Measurements from ENCODE around the gene FBXO27.
"Not testable (repeated sequence)": the region's sequence is repeated elsewhere in the genome, so short reads cannot be mapped to it uniquely, and the experiment has no call there.

FBXO27 gene

DNA sequence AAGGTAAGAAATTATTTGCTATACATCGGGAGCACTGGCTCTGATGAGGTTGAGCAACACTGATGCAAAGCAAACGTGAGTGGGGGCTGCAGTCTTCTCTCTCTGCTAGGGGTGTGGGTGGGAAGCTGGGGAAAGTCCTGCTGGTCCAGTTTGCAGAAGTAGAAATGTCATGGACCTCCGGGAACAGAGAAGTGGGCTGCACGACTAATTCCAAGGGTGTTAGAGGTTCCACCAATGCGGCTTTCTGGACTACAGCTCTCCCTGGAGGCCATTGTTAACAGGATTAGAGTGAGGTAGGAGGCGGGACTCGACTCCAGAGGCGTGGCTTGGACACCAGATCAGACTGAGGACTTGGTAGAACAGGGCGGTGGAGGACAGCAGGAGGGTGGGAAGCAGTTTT is 5.7 kb upstream of the FBXO27 start:
- peak; percentile 40 to 78 for DNase-seq

GRCh38 chr19:39037194-39037593 is 4.8 kb upstream of the FBXO27 start:
- DNase-seq, result no peak

GRCh38 chr19:39036581-39036980 is 4.2 kb upstream of the FBXO27 start:
- DNase-seq, result no peak

DNA sequence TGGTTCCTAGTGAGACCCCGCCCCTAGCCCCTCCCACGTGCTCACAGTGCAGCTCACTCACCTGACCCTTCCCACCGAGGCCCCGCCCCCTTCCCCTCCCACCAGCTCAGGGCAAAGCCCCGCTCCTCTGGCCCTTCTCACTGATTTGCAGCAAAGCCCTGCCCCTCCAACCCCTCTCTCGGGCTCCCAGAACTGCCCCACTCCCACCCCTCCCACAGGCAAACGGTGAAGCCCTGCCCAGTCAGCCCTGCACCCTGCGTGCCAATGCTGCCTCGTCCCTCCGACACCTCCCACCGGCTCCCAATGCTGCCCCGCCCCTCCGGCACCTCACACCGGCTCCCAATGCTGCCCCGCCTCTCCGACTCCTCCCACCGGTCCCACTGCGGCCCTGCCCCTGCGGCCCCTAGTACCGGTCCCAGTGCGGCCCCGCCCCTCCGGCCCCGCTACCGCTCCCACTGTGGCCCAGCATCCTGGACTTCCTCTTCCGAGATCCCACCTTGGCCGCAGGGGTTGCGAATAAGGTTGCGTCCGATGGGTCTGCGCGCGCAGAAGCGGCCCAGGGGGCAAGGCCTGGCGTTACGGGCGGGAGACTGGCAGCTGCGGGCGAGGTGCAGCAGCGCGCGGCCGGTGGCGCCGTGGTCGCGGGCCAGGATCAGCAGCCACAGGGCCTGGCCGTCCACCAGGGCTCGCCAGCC is 834 bp downstream of the FBXO27 start:
- DNase-seq, result peak; percentile 2 to 3

GRCh38 chr19:39030854-39031367 is 1.4 kb downstream of the FBXO27 start:
- DNase-seq, result no peak

DNA sequence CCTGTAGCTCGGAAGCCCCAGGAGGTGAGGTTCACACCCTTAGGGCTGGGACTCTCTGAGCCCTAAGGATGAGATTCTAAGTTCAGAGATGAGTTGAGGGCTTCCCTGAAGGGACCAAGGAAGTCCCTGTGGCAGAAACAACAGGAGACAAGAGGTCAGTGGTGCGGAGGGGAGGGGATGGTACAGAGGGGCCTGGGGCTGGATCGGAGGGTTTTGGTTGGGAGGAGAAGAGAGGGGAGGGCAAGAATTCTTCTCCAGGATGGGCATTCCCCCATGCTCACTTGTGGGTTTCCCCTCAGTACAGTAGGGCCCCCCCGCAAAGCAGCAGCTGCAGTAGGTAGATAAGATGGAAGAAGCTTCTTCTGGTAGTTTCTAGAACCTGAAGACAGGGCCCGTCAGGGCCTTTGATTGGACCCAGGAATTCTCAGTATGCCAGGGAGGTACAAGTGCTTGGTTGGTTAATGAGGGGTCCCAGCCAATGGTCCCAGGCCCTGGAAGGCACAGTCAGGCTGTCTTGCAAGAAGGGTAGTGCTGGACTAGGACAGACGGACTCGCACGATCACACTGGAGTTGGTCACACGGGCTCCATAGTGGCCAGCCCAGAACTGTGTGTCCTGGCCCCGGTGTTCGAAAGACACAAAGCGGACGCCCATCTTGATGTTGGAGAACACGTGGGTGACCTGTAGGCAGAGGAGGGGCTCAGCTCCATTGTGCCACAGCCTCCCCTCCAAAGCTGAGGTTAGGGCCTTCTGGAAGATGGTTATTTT is 7.3 kb downstream of the FBXO27 start:
- DNase-seq, result no peak

GRCh38 chr19:39021063-39021462 is 11.3 kb downstream of the FBXO27 start:
- no peak for DNase-seq

- no peak for DNase-seq
Observed at GRCh38 chr19:39017646-39018045, 14.7 kb downstream of the FBXO27 start.

- DNase-seq, result no peak
Observed at GRCh38 chr19:39017026-39017425, 15.3 kb downstream of the FBXO27 start.

DNA sequence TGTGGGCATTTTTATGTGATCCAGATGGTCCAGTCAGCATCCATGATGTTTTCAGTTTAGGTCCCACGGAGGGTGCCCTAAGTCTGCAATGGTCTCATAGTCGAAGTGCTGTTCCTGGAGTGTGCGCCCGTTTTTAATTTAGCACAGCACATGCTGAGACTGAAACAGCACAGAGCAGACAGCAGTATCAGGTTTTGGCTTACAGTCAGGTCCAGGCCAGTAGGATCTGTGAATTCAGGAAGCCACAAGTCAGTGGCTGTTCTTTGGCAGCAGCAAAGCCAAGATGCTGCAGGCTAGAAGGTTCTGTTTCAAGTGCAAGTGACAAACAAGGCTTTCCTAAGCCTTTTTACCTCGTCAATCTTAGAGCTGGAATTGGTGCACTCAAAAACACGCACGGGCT is 18.3 kb downstream of the FBXO27 start:
- DNase-seq, result no peak

DNA sequence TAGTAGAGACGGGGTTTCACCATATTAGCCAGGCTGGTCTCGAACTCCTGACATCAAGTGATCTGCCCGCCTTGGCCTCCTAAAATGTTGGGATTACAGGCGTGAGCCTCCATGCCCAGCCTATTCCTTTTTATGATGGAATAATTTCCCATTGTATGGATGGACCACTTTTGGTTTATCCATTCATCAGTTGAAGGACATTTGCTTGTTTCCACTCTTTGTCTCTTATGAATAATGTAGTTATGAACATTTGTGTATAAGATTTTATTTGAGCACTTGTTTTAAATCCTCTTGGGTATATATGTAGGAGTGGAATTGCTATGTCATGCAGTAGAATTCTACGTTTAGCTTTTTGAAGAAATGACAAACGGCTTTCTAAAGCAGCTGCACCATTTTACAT is 23.3 kb downstream of the FBXO27 start:
- DNase-seq, result no peak

DNA sequence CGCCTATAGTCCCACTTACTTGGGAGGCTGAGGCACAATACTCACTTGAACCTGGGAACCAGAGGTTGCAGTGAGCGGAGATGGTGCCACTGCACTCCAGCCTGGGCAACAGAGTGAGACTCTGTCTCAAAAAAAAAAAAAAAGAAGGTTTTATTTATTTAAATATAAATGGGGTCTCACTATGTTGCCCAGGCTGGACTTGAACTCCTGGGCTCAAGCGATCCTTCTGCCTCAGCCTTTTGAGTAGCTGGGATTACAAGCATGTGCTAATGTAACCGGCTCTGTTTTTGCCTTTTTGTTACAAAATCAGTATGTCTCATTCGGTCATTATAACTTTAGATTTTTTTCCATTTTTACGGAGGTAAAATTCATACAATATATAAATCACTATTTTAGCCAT is 24.2 kb downstream of the FBXO27 start:
- no peak for DNase-seq

DNA sequence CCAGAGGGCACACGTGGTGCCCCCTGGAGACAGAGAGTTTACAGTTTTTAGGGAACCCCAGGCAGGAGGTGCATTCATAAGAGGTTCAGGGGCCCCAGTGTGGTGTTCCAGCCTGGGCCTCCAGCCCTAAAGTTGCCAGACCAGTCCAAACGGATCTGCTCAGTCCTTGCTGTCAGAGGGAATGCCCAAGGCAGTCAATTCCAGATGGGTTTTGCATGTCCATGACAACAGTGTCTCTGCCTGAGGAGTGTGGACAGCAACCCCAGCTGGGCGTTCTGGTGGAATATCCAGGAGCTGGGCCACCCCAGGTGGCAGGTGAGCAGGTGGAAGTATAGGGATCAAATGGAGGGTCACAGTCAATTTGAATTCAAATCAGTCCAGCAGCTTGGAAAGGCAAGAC is 25.3 kb downstream of the FBXO27 start:
- no peak for DNase-seq

GRCh38 chr19:39004403-39004802 is 27.9 kb downstream of the FBXO27 start:
- no peak for DNase-seq

GRCh38 chr19:39003796-39004195 is 28.6 kb downstream of the FBXO27 start:
- DNase-seq, result no peak

GRCh38 chr19:39003188-39003587 is 29.2 kb downstream of the FBXO27 start:
- no peak for DNase-seq

DNA sequence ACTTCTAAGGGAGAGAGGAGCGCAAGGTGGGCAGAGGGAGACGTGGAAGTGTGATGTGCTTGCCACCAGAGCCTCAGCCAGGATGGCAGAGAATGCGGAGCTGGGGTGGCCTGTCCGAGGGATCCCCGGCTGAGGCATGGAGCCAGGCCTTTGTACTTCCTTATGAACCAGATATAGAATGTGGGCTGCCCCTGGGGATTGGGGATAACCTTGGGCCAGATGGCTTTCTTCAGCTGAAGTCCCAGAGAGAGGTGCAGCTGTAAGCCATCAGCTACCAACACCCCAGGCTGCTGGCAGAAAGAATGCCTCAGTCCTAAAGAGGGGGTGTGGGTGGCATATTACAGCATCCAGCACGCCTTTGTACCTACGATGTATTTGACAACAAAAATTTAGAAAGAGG is 31.3 kb downstream of the FBXO27 start:
- DNase-seq, result no peak

DNA sequence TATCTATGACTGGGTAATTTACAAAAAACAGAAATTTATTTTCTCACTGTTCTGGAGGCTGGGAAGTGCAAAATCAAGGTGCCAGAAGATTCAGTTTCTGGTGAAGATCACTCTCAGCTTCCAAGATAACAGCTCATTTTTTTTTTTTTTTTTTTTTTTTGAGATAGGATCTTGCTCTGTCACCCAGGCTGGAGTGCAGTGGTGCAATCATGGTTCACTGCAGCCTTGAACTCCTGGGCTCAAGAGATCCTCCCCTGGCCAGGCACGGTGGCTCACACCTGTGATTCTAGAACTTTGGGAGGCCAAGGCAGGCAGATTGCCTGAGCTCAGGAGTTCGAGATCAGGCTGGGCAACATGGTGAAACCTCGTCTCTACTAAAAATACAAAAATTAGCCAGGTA is 34.8 kb downstream of the FBXO27 start:
- not testable (repeated sequence) for DNase-seq

DNA sequence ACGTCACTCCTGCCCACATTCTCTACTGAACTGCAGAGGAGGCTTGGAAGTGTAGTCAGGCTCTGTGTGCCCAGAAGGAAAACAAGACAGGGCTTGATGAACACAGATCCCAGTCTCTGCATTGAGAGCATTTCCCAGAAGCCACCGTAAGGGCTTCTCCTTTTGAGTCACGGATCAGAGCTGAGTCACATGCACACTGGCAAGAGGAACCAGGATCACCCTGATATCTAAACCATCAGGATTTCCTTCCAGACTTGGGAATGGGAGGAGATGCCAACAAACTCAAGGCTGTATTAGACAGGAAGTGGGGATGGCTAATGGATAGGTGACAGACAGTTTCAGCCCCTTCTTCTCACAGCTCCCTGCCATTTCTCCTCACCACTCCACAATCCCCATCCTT is 39.1 kb downstream of the FBXO27 start:
- peak; percentile 5 to 38 for DNase-seq

DNA sequence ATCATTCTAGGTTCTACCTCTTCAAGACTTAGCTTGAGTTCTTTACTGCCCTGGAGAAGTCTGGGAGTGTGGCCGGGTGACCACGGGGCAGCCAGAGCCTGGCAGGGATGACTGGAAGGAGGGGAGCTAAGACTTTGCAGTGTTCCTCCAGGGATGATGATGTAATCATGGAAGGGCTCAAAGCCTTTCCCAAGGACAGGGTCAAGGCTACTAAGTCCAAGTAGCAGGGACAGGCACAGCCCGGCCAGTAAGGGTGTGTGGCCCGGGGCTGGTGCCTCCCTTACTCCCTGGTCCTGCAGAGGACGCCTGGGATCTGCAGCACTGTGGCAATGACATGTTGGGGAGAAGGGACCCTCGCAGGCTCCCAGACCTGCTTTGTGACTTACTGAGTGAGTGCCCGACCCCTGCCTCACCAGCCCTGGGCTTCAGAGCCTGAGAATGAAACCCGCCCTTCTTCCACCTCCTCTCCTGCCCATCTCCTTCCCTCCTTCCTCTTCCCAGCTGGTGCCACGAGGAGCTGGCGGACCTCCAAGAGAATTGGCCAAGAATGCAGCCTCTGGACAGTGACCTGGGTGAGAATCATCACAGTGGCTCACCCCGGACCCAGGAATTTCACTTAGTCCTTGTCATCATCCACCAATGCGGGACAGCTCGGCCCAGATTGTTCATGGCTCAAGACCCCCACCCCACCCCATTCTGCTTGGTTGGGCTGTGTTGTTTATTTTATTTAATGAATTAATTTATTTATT is 41.2 kb downstream of the FBXO27 start:
- DNase-seq, result no peak

DNA sequence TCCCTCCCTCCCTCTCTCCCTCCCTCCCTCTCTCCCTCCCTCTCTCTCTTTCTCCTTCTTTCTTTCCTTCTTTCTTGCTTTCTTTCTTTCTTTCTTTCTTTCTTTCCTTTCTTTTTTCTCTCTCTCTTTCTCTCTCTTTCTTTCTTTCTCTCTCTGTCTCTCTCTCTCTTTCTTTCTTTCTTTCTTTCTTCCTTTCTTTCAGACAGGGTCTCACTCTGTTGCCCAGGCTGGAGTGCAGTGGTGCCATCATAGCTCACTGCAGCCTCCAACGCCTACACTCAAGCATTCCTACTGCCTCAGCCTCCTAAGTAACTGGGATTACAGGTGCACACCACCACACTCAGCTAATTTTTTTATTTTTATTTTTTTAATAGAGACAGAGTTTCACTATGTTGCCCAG is 42.7 kb downstream of the FBXO27 start:
- not testable (repeated sequence) for DNase-seq

DNA sequence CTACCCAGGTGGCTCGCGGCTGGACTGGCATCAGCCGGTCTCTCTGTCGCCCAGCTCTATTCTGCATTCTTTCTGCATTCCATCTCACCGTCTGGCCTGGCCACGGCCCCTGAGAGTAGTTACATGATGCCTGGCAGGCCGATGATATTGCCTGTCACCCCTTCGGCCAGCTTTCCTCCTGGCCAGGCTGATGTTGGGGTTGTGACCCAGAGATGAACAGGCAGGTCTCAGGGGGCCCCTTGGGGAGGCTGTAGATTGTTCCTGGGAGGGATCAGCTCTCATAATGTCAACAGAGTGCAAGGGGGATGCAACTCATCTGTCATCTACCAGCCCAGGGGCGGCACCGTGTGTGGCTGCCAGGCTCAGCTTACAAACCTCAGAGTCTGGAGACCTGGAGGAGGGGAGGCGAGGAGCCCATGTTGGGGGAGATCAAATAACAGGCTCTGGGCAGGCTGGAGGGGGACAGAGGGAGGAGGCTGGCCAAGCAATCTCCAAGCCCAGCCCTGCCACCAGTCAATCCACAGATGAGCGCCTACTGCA is 43.2 kb downstream of the FBXO27 start:
- DNase-seq, result no peak

GRCh38 chr19:38988627-38989026 is 43.7 kb downstream of the FBXO27 start:
- DNase-seq, result not testable (repeated sequence)
